ENCODE data around the gene FOXL2. TPM values are rescaled to one million over a fixed set of nuclear protein-coding genes. Genes with fewer than 3 reads are reported as not detected.

The FOXL2 gene
- total RNA-seq, 1 experiment from 2014 or later, result 0.42 TPM

DNA sequence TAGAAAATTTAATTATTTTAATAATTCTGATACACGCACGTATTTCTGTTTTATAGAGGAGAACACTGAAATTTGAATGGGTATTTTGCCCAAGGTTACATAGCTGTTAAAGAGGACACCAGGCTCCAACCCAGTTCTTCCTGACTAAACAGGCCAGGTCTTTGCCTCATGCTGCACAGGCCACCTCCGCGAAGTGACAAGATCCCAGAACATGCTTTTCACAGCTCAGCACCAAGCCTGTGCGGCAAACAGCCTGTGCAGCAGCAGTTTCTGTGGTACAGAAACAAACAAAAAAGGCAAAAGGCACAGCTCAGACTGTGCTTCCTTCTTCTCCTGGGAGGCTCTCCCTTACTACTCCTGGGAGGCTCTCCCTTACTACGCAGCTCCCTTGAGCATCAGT lies 6.5 kb downstream of the FOXL2 start:
- H3K27ac ChIP-seq, result no peak overlapping the region
- no peaks in the 10 kb centered on the region for H3K36me3 ChIP-seq
- DNase-seq, result no peak
- no peak overlapping the region for H3K4me3 ChIP-seq
- no peaks in the 10 kb centered on the region for H3K9me3 ChIP-seq (replicated peaks)
- H3K27me3 ChIP-seq, result no peaks in the 10 kb centered on the region
- no peaks in the 10 kb centered on the region for H3K4me1 ChIP-seq

DNA sequence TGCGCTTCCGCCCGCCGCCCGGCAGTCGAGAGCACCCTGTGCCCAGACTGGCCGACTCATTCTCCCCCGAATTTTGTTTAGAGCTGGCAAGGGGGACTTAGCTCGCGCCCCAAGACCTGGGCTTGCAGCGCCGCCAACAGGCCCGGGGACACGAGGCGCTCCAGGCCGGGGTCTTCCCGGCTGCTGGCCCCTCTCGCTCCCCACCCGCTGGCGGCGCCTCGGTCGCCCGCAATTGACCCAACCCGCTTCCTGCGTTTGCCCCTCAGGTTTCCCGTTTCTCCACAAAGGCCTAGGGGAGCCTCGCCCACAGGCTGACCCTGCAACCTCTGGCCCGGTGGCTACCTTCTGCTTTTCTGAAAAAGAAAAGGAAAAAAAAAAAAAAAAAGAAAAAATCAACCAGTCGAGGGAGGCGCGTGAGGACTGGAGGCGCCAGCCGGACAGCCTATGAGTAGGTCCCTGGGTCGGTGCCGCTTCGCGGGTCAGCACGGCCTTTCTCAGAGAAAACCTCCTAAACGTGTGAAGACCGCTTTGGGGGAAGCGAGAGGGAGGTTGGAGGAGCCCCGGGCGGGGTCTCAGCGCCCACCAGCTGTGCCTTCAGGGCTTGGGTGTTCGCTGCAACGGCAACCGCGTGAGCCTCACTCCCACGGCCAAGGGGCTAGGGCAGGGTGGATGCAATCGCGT lies 7.2 kb downstream of the FOXL2 start:
- DNase-seq, result no peak
- no peak overlapping the region for H3K4me3 ChIP-seq

DNA sequence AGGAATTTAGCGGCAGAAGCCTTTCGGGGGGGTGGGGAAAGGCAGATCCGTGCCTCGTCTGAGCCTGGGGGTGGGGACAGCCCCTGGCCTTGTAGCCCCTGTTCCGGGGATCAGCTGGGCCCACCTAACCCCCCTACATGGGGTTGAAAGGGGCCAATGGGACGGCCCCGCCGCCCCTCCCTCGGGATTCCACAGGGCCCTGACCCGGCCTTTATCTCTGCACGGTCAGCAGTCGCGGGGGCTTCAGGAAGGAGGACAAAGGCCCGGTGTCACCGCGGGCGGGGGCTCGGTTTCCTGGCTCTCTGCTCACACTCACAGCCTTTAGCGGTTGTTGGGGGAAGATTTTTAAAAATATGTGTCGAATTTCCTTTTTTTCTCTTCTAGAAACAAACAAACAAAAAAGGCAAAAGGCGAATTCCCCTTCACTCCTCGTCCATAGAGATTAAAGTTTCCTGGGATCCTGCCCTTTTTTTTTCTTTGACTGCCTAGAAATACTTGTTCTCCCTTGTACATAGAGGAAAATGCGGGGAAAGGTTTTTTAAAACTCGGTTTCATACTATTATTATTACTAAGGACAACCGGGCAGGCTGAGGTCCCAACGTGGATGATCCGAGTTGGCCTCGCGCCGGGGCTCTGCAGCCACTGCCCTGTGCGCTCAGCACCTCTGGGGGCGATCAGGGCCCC lies 7.9 kb downstream of the FOXL2 start:
- H3K36me3 ChIP-seq, result no peaks in the 10 kb centered on the region

More for the DNA sequence above, 7.2 kb downstream of the FOXL2 start:
- no peak overlapping the region for H3K27ac ChIP-seq
- H3K27me3 ChIP-seq, result no peaks in the 10 kb centered on the region
- H3K4me1 ChIP-seq, result no peaks in the 10 kb centered on the region
- H3K36me3 ChIP-seq, result no peaks in the 10 kb centered on the region
- no peaks in the 10 kb centered on the region for H3K9me3 ChIP-seq (replicated peaks)

GRCh38 chr3:138938056-138938876 lies 8.7 kb downstream of the FOXL2 start:
- Histone ChIP-seq H3K27ac (no peak overlapping the region), H3K9me3 (replicated peaks) (no peaks in the 10 kb centered on the region), H3K27me3 (no peaks in the 10 kb centered on the region), H3K4me1 (no peaks in the 10 kb centered on the region), H3K4me3 (no peak overlapping the region), H3K36me3 (no peaks in the 10 kb centered on the region)
- DNase-seq, result no peak

More for the DNA sequence above, 7.9 kb downstream of the FOXL2 start:
- no peak for DNase-seq
- Histone ChIP-seq H3K4me1 (no peaks in the 10 kb centered on the region), H3K27ac (no peak overlapping the region), H3K27me3 (no peaks in the 10 kb centered on the region), H3K4me3 (no peak overlapping the region), H3K9me3 (replicated peaks) (no peaks in the 10 kb centered on the region)

DNA sequence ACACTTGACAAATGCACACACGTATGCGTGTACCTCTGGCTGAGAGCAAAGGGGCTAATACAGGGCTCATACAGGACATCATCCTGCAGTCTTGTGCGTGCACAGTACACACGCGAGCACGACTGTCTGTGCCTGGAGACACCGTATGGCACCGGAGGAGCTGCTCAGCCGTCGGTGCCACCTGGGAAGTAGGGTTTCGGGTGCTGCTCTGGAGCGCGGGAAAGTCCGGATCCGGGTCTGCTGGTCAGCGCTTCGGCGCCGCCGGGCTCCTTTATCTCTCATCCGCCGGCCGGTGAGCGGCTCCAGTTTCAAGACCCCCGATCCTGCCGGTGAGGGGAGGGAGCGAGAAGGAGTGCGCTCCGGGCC lies 9.3 kb downstream of the FOXL2 start:
- no peak overlapping the region for H3K4me3 ChIP-seq
- no peaks in the 10 kb centered on the region for H3K27me3 ChIP-seq
- H3K36me3 ChIP-seq, result no peaks in the 10 kb centered on the region
- no peak for DNase-seq
- H3K9me3 ChIP-seq (replicated peaks), result no peaks in the 10 kb centered on the region
- H3K4me1 ChIP-seq, result no peaks in the 10 kb centered on the region
- H3K27ac ChIP-seq, result no peak overlapping the region

GRCh38 chr3:138936741-138937689 lies 9.9 kb downstream of the FOXL2 start:
- Histone ChIP-seq H3K9me3 (replicated peaks) (no peaks in the 10 kb centered on the region), H3K27me3 (no peaks in the 10 kb centered on the region)

DNA sequence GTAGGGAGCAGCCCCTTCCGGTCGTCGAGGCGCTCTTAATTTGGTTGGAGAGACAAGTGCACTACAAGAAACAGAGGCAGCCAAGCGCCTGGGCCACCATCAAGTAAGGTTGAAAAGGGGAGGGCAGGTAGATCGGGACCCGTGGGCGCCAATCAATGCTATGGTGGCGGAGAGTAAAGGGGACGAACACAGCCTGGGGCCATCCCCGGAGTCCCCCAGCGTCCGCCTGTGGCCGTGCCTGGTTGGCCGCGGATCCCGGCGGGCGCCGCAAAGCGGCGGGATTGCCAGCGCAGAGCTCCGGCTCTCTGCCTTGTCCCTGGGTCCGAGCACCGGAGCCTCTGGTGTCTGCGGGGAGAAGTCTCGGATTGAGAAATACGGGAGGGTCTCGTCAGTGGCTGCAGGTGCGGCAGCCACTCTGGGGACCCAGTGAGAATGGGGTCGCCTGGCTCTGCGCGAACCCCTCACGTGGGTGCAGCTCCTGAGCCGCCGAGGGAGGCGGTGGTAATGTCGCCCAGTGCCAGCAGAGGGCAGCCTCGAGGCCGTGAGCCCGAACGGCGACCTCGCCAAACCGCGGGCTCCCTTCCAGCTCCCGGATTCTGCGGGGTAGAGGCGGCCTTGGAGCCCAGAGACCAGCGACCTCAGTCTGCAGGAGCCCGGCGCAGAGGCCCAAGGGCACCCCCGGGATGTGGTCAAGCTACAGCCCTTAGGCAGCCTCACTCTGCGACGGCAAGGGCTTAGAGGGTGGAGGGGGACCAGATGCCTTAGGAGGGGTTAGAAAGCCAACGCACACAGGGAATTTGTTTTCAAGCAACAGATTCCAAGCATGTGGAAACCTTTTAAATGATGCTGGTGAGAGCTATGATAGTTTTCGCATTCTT lies 10.8 kb downstream of the FOXL2 start:
- DNase-seq, result peak; percentile 20 to 40
- Histone ChIP-seq H3K4me1 (no peaks in the 10 kb centered on the region), H3K27ac (no peak overlapping the region), H3K27me3 (no peaks in the 10 kb centered on the region), H3K36me3 (no peaks in the 10 kb centered on the region), H3K4me3 (peak overlapping the region; percentile 42), H3K9me3 (replicated peaks) (no peaks in the 10 kb centered on the region)

More at GRCh38 chr3:138936741-138937689, 9.9 kb downstream of the FOXL2 start:
- Histone ChIP-seq H3K36me3 (no peaks in the 10 kb centered on the region), H3K27ac (no peak overlapping the region), H3K4me1 (no peaks in the 10 kb centered on the region), H3K4me3 (no peak overlapping the region)
- no peak for DNase-seq

GRCh38 chr3:138935505-138935862 lies 11.5 kb downstream of the FOXL2 start:
- Histone ChIP-seq H3K27ac (no peak overlapping the region), H3K4me3 (peak overlapping the region; percentile 42), H3K27me3 (no peaks in the 10 kb centered on the region), H3K4me1 (no peaks in the 10 kb centered on the region), H3K9me3 (replicated peaks) (no peaks in the 10 kb centered on the region), H3K36me3 (no peaks in the 10 kb centered on the region)
- DNase-seq, result no peak

- no peak for DNase-seq
- no peaks in the 10 kb centered on the region for H3K9me3 ChIP-seq (replicated peaks)
- H3K36me3 ChIP-seq, result no peaks in the 10 kb centered on the region
- H3K27ac ChIP-seq, result no peak overlapping the region
- H3K4me3 ChIP-seq, result no peak overlapping the region
- H3K4me1 ChIP-seq, result no peaks in the 10 kb centered on the region
- H3K27me3 ChIP-seq, result no peaks in the 10 kb centered on the region
Measured at GRCh38 chr3:138933981-138934691, 12.8 kb downstream of the FOXL2 start.

GRCh38 chr3:138933068-138933668 lies 13.8 kb downstream of the FOXL2 start:
- H3K9me3 ChIP-seq (replicated peaks), result no peaks in the 10 kb centered on the region
- H3K4me1 ChIP-seq, result no peaks in the 10 kb centered on the region
- H3K4me3 ChIP-seq, result no peak overlapping the region
- H3K36me3 ChIP-seq, result no peaks in the 10 kb centered on the region
- no peaks in the 10 kb centered on the region for H3K27me3 ChIP-seq
- DNase-seq, result no peak
- no peak overlapping the region for H3K27ac ChIP-seq

DNA sequence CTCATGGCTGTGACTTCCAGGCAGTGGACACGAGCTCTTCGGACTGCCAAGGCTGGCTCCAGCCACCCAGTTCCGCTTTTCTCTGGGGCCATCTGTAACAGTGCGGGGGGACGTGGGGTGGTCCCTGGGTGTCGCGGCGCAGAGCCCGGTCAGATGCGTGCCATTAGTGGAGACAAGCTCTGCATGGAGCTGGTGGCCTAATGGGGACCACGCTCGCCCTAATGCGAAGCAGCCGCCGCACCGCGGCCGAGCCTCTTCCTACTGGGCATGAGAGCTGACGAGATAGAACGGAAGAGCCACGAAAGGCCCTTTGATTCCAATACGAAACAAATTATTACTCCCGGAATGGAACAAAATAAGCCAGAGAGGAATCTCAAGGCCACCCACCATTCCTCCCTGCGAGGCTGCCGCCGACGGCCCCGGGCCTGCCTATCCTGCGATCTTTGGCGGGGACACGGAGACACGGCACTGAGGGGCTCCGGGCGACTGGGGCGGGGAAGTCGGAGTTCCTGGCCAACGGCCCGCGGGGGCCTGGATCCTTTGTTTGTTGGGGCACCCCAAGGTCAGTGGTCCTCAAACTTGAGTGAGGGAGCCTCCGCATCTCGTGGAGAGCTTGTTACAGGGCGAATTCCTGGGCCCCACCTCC lies 18.1 kb downstream of the FOXL2 start:
- Histone ChIP-seq H3K9me3 (replicated peaks) (no peaks in the 10 kb centered on the region), H3K4me3 (no peak overlapping the region), H3K4me1 (no peaks in the 10 kb centered on the region), H3K27ac (no peak overlapping the region), H3K27me3 (no peaks in the 10 kb centered on the region), H3K36me3 (no peaks in the 10 kb centered on the region)
- DNase-seq, result no peak

DNA sequence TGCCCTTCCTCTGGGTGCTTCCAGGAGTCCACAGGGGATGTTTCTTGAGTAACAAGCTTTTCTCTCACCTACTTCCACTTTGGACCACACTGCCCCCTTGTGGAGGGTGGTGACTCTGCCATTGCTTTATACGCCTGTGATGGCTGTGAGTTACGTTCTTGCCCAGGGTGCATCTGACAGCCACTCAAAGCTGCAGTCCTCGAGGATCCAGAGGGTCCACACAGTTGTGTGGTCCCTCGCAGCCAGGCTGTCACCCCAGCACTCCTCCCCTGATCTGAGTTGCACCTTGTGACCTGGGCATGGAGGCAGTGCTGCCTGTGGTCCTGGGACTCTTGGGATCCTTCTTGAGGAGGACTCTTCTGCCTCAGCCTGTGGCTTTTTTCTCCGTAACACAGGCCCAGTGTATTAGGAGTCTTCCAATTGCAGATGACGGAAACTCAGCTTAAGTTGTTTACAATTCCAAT lies 23.4 kb downstream of the FOXL2 start:
- no peak overlapping the region for H3K4me3 ChIP-seq
- H3K9me3 ChIP-seq (replicated peaks), result no peaks in the 10 kb centered on the region
- H3K27ac ChIP-seq, result no peak overlapping the region
- no peaks in the 10 kb centered on the region for H3K36me3 ChIP-seq
- peak; percentile 76 to 92 for DNase-seq
- no peaks in the 10 kb centered on the region for H3K27me3 ChIP-seq
- peaks cover 10% of the 10 kb centered on the region for H3K4me1 ChIP-seq
